GM19438 (cell line): ENCODE results near the gene EVC2.

Experiments used
- ATAC-seq: cut with Tn5 transposase; IDR thresholded peaks from one replicate; pipeline ENCODE4 v1.9.1; 2021; ENCODE audit warnings: low read depth; ENCODE audit not compliant: unreplicated experiment

EVC2 gene

GRCh38 chr4:5526080-5526846 is 182.1 kb downstream of the EVC2 start:
- ATAC-seq, result no peak

DNA sequence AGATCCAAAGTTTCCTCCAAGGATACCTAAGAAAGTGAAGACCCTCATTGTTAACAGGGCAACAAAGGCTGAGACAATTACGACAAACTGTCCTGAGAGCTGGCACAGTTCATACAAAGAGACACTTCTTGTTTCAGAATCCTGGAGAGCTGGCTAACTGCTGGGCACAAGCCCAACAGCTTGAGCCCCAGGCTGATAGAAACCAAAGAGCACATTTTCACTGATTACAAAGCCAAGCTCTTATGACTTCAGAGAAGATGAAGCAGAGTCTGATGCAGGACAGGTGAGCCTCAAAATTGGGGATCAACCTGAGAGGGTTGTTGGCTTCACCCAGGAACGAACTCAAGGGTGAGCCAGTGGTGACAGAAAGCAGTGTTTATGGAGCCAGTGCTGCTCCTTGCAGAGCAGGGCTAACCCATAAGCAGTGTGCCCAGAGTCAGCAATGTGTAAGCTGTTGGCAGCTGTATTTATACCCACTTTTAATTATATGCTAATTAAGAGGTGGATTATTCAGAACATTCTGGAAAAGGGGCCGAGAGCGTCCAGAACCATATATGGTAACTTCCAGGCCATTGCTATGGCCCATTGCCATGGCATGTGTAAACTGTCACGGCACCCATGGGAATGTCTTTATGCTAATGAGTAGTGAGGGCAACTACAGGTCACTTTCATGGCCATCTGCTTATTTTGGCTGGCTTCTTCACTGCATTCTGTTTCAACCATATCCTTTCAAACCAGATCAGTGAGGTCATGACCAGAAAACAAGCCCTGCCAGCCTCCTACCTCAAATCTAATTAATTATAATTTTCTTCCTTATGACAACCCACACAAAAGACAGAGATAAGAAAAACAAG is 183.7 kb downstream of the EVC2 start:
- ATAC-seq, result no peak

DNA sequence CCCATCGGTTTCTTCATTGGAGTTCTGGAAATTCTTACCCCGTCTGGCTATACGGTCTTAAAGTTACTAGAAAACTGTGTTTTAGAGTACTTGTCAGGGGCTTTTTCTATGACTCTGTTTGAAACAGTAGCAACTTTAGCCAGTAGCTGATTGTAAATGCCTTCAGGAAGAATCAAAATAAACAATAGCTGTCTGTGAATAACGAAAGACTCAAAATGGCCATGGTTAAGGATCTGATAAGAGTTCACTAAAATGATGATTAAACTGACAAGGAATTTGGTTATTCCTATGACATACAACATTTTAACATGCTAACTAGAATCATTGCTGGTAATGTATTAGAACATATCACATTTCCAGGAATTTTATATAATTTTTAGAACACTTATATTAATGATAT is 191.0 kb downstream of the EVC2 start:
- ATAC-seq, result no peak

DNA sequence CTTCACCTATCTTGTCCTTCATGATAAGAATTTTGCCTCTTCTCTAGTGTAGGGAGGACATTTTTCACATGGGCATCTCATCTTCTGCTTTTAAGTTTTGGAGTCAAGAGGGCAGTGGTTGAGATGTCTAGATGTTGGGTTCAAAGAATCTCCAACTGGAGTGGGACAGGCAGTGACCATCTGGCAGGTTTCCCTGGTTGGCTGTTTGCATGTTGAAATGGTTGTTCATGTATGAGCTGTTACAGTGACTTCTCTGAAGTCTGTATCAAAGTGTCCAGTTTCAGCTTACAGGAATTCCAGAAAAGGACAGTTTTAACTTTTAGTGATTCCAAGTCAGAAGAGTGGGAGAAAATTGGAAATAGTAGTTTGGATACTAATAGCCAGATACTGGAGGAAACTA is 192.7 kb downstream of the EVC2 start:
- no peak for ATAC-seq
